ENCODE data around the gene SAG. TPM values are rescaled to one million over a fixed set of nuclear protein-coding genes. Genes with fewer than 3 reads are reported as not detected.

SAG gene
- total RNA-seq, 1 donor from 2014 or later, result not detected

- Histone ChIP-seq H3K36me3 (ENCODE audit: control insufficient read depth, insufficient read depth, low read length) (no peaks in the 10 kb centered on the region), H3K4me3 (ENCODE audit: low read depth, low read length) (no peak overlapping the region), H3K27me3 (ENCODE audit: control insufficient read depth, insufficient read depth, low read length) (no peaks in the 10 kb centered on the region)
- no peak for TF ChIP-seq CTCF (IDR thresholded peaks at IDR 0.05; ENCODE audit: insufficient read depth, low read length, poor library complexity, severe bottlenecking)
- no peak for DNase-seq (ENCODE audit: low read depth)
Observed at GRCh38 chr2:233301811-233302210, 5.8 kb upstream of the SAG start.

GRCh38 chr2:233303252-233303651 lies 4.4 kb upstream of the SAG start:
- Histone ChIP-seq H3K27me3 (ENCODE audit: control insufficient read depth, insufficient read depth, low read length) (no peaks in the 10 kb centered on the region), H3K36me3 (ENCODE audit: control insufficient read depth, insufficient read depth, low read length) (no peaks in the 10 kb centered on the region), H3K4me3 (ENCODE audit: low read depth, low read length) (no peak overlapping the region)
- no peak for DNase-seq (ENCODE audit: low read depth)
- no peak for TF ChIP-seq CTCF (IDR thresholded peaks at IDR 0.05; ENCODE audit: insufficient read depth, low read length, poor library complexity, severe bottlenecking)

- H3K4me3 ChIP-seq (ENCODE audit: low read depth, low read length), result no peak overlapping the region
- peaks cover 2% of the 10 kb centered on the region for H3K27me3 ChIP-seq (ENCODE audit: control insufficient read depth, insufficient read depth, low read length)
- DNase-seq (ENCODE audit: low read depth), result no peak
- TF ChIP-seq CTCF (IDR thresholded peaks at IDR 0.05; ENCODE audit: insufficient read depth, low read length, poor library complexity, severe bottlenecking), result no peak
- no peaks in the 10 kb centered on the region for H3K36me3 ChIP-seq (ENCODE audit: control insufficient read depth, insufficient read depth, low read length)
Observed at GRCh38 chr2:233311241-233311926, 3.8 kb downstream of the SAG start.

GRCh38 chr2:233312874-233313273 lies 5.3 kb downstream of the SAG start:
- no peak for TF ChIP-seq CTCF (IDR thresholded peaks at IDR 0.05; ENCODE audit: insufficient read depth, low read length, poor library complexity, severe bottlenecking)
- H3K36me3 ChIP-seq (ENCODE audit: control insufficient read depth, insufficient read depth, low read length), result no peaks in the 10 kb centered on the region
- H3K27me3 ChIP-seq (ENCODE audit: control insufficient read depth, insufficient read depth, low read length), result peaks cover 2% of the 10 kb centered on the region
- H3K4me3 ChIP-seq (ENCODE audit: low read depth, low read length), result no peak overlapping the region
- DNase-seq (ENCODE audit: low read depth), result no peak

- H3K27me3 ChIP-seq (ENCODE audit: control insufficient read depth, insufficient read depth, low read length), result peaks cover 4% of the 10 kb centered on the region
- TF ChIP-seq CTCF (IDR thresholded peaks at IDR 0.05; ENCODE audit: insufficient read depth, low read length, poor library complexity, severe bottlenecking), result no peak
- no peak for DNase-seq (ENCODE audit: low read depth)
- no peak overlapping the region for H3K4me3 ChIP-seq (ENCODE audit: low read depth, low read length)
- H3K36me3 ChIP-seq (ENCODE audit: control insufficient read depth, insufficient read depth, low read length), result no peaks in the 10 kb centered on the region
Observed at GRCh38 chr2:233314180-233314925, 6.7 kb downstream of the SAG start.

All from kidney epithelial cell (primary cell).